Transverse colon (tissue), 4 donors: Measurements from ENCODE around the gene WNK2.

Source experiments
- CTCF ChIP-seq, 5 experiments: fragments of 200-600 bp in 3 of 5; fragments of 450-650 bp in 2 of 5; sonication (generic) in 3 of 5; IDR thresholded peaks; 1 replicate in 2 of 5; 2 replicates in 3 of 5; pipeline ENCODE4 v1.5.1; 2016 to 2017; ENCODE audit warnings: antibody characterized with exemption in 5 of 5, inconsistent platforms in 3 of 5, mild to moderate bottlenecking in 2 of 5, moderate library complexity in 1 of 5
- EP300 ChIP-seq: sonication (generic); formaldehyde crosslinking; IDR thresholded peaks from one replicate; pipeline ENCODE4 v1.6.1; 2017; ENCODE audit warnings: antibody characterized with exemption, low read depth
- POLR2A ChIP-seq: fragments of 450-650 bp; IDR thresholded peaks from one replicate; pipeline ENCODE4 v1.6.1; 2016; ENCODE audit warnings: antibody characterized with exemption, mild to moderate bottlenecking, moderate library complexity
- POLR2AphosphoS5 ChIP-seq, 3 donors: sonication (generic); formaldehyde crosslinking; IDR thresholded peaks; one replicate each; pipeline ENCODE4 v1.6.1; 2016; ENCODE audit warnings: antibody characterized with exemption in 3 of 3

GRCh38 chr9:93295031-93295430, 111.1 kb downstream of the WNK2 start:
- TF ChIP-seq EP300 (no peak), CTCF (IDR thresholded peaks at IDR 0.05) (no peak), POLR2A (no peak), POLR2AphosphoS5 (IDR thresholded peaks at IDR 0.05) (no peak)
